Pancreas (tissue), 10 donors: ENCODE measurements around the gene BORCS5. TPM values are rescaled to one million over a fixed set of nuclear protein-coding genes. Genes with fewer than 3 reads are reported as not detected.

Experiments
- ATAC-seq, 4 donors: fragments of 200-7000 bp; cut with Tn5 transposase; one replicate each; pipeline versions ENCODE4 v1.8.0 to v1.9.1; 2020; ENCODE audit warnings: mild to moderate bottlenecking in 4 of 4, moderate library complexity in 4 of 4
- DNase-seq, 6 donors: peaks; one replicate each; pipeline ENCODE4 v3.0.0-alpha.2; 2020
- FAIRE-seq: peaks from 2 replicates; lab custom pipeline; 2012; peaks lifted over from hg19 to GRCh38; lab: Jason Lieb, UNC
- H3K27ac ChIP-seq, 4 donors: fragments of 200-600 bp; sonication (generic); 1 replicate in 3 of 4; 2 replicates in 1 of 4; pipeline versions ENCODE4 v1.5.0 to v1.8.0; 2020
- H3K27me3 ChIP-seq, 4 donors: fragments of 200-600 bp; one replicate each; pipeline ENCODE4 v1.8.0; 2021
- H3K36me3 ChIP-seq, 3 donors: fragments of 200-600 bp; sonication (generic) in 1 of 3; one replicate each; pipeline versions ENCODE4 v1.5.0 to v1.8.0; 2020 to 2021
- H3K4me1 ChIP-seq, 3 donors: fragments of 200-600 bp; one replicate each; pipeline ENCODE4 v1.8.0; 2021
- H3K4me3 ChIP-seq, 4 donors: fragments of 200-600 bp; sonication (generic) in 2 of 4; one replicate each; pipeline versions ENCODE4 v1.5.0 to v1.8.0; 2020 to 2021
- H3K9me3 ChIP-seq, 4 donors: fragments of 200-600 bp; one replicate each; pipeline ENCODE4 v1.8.0; 2021
- CTCF ChIP-seq, 4 donors: fragments of 200-600 bp; sonication (generic) in 3 of 4; IDR thresholded peaks; one replicate each; pipeline versions ENCODE4 v1.5.0 to v1.8.0; 2021; ENCODE audit warnings: antibody characterized with exemption in 4 of 4
- WGBS, 2 donors: extraction: QIAGEN DNeasy Blood & Tissue Kit; methylation state at CpG; one replicate each; pipeline ENCODE4 v1.1.7; 2013; 5-methylcytosine and 5-hydroxymethylcytosine counted together
- intact Hi-C, 3 donors: fragments of 100-400 bp; cut with DNase I; formaldehyde crosslinking; loops; one replicate each; pipeline versions ENCODE4 v1.11.1 to v1.14.2; 2022
- polyA plus RNA-seq, 2 donors: library from polyadenylated mRNA; stranded (reverse); fragments of 200-250 nt; gene quantifications; one replicate each; pipeline ENCODE4 v1.2.3, GENCODE V29; 2013
- total RNA-seq, 6 donors: library from RNA; stranded (reverse); fragmentation: NEBNext Ultra II Directional in 4 of 6; extraction: Animal tissue kit (Norgen Biotek cat#: 25700) in 4 of 6; gene quantifications; one replicate each; pipeline versions ENCODE4 v1.2.1 to v1.2.4, GENCODE V29; 2021 to 2023
- donor health status: healthy with polysubstance abuse.
- donor health status: DM: no; HTN: no; CAD: no; lungs with moderate emphysema.
- donor health status: DM: no; HTN: no; CAD: no.
- donor health status: control.
- donor health status: control.
- donor health status: Bipolar disorder and iron deficiency.
- donor health status: DM: yes; HTN: yes; CAD: no.
- donor health status: DM: no; HTN: no; CAD: no.
- donor health status: DM: no; HTN: no; CAD: no.
- donor health status: DM: yes; HTN: yes; CAD: no.

The BORCS5 gene
- total and polyA plus RNA-seq, 8 donors, result 3.7 to 10.9 (median 8.3) TPM

- DNase-seq (no peak), FAIRE-seq (no peak)
- H3K4me3 ChIP-seq, result no peak overlapping the region
Observed at GRCh38 chr12:12505544-12506495, 148.9 kb downstream of the BORCS5 start.

GRCh38 chr12:12506496-12506890 lies 149.6 kb downstream of the BORCS5 start:
- 76 to 85% methylated on average over 3 of the region's 3 CpGs for WGBS, 2 donors
- H3K4me1 ChIP-seq, result peaks cover 0 to 22% (median 11%) of the 10 kb centered on the region in 3 donors
- H3K9me3 ChIP-seq, result no peaks in the 10 kb centered on the region
- peak overlapping the region in 2 of 4 donors; percentile 33 to 56 for H3K27ac ChIP-seq
- H3K36me3 ChIP-seq, result no peaks in the 10 kb centered on the region
- TF ChIP-seq CTCF (IDR thresholded peaks at IDR 0.05), result no peak
- H3K4me3 ChIP-seq, result no peak overlapping the region
- FAIRE-seq (no peak), ATAC-seq (peak in 3 of 4 donors; percentile 24 to 55 (median 42)), DNase-seq (no peak)
- intact Hi-C loops, result no loop called here
- no peaks in the 10 kb centered on the region for H3K27me3 ChIP-seq

More at GRCh38 chr12:12505544-12506495, 148.9 kb downstream of the BORCS5 start:
- Histone ChIP-seq H3K9me3 (no peaks in the 10 kb centered on the region), H3K27me3 (no peaks in the 10 kb centered on the region), H3K4me1 (peaks cover 0 to 22% (median 11%) of the 10 kb centered on the region in 3 donors), H3K36me3 (no peaks in the 10 kb centered on the region), H3K27ac (peak overlapping the region in 2 of 4 donors; percentile 33 to 56)
- TF ChIP-seq CTCF (IDR thresholded peaks at IDR 0.05), result no peak
- ATAC-seq, result peak; percentile 24 to 80 (median 65)
- 25 to 28% methylated on average over 11 of the region's 11 CpGs for WGBS, 2 donors
- intact Hi-C loops, result no loop called here

GRCh38 chr12:12507121-12507520 lies 150.2 kb downstream of the BORCS5 start:
- no peaks in the 10 kb centered on the region for H3K27me3 ChIP-seq
- peaks cover 0 to 22% (median 11%) of the 10 kb centered on the region in 3 donors for H3K4me1 ChIP-seq
- H3K27ac ChIP-seq, result peak overlapping the region in 1 of 4 donors; percentile 33
- no peaks in the 10 kb centered on the region for H3K36me3 ChIP-seq
- FAIRE-seq (no peak), DNase-seq (no peak), ATAC-seq (no peak)
- no peak overlapping the region for H3K4me3 ChIP-seq
- intact Hi-C loops, result no loop called here
- no peak for TF ChIP-seq CTCF (IDR thresholded peaks at IDR 0.05)
- 81 to 92% methylated on average over 1 of the region's 1 CpG for WGBS, 2 donors
- no peaks in the 10 kb centered on the region for H3K9me3 ChIP-seq

GRCh38 chr12:12508612-12509011 lies 151.7 kb downstream of the BORCS5 start:
- DNase-seq, result no peak
- Histone ChIP-seq H3K9me3 (no peaks in the 10 kb centered on the region), H3K4me3 (no peak overlapping the region), H3K4me1 (peaks cover 0 to 22% (median 11%) of the 10 kb centered on the region in 3 donors), H3K27ac (no peak overlapping the region), H3K27me3 (no peaks in the 10 kb centered on the region), H3K36me3 (no peaks in the 10 kb centered on the region)
- FAIRE-seq, result no peak
- TF ChIP-seq CTCF (IDR thresholded peaks at IDR 0.05), result no peak
- intact Hi-C loops, result no loop called here
- no peak for ATAC-seq
- 91 to 95% methylated on average over 2 of the region's 2 CpGs for WGBS, 2 donors
